HFFc6 (cell line): Measurements from ENCODE around the gene LECT2. TPM values are rescaled to one million over a fixed set of nuclear protein-coding genes. Genes with fewer than 3 reads are reported as not detected.
A peak's percentile ranks its signal among the peaks of the same experiment; 100 is the strongest.

ENCODE experiments used
- DNase-seq: peaks from one replicate; pipeline ENCODE4 v3.0.0-alpha.2; 2018
- H3K27ac Mint-ChIP-seq: 2 replicates; pipeline ENCODE4 v1.8.0; 2020; ENCODE audit warnings: mild to moderate bottlenecking, mixed read lengths
- H3K27me3 Mint-ChIP-seq: 2 replicates; pipeline ENCODE4 v1.8.0; 2021; ENCODE audit warnings: mild to moderate bottlenecking, moderate library complexity, mixed read lengths; ENCODE audit not compliant: insufficient read depth
- H3K36me3 Mint-ChIP-seq: 2 replicates; pipeline ENCODE4 v1.8.0; 2021; ENCODE audit warnings: low read depth, mixed read lengths
- H3K4me1 Mint-ChIP-seq: 2 replicates; pipeline ENCODE4 v1.8.0; 2020; ENCODE audit warnings: low read depth, mixed read lengths
- H3K4me3 Mint-ChIP-seq: 2 replicates; pipeline ENCODE4 v1.8.0; 2020; ENCODE audit warnings: mild to moderate bottlenecking, moderate library complexity, mixed read lengths
- H3K9me3 Mint-ChIP-seq: 2 replicates; pipeline ENCODE4 v1.8.0; 2020; ENCODE audit warnings: mild to moderate bottlenecking, mixed read lengths
- CTCF ChIP-seq: fragments of 200-600 bp; sonication (generic); IDR thresholded peaks from 2 replicates; pipeline ENCODE4 v1.5.0; 2021; ENCODE audit warnings: antibody characterized with exemption, mild to moderate bottlenecking
- total RNA-seq, 6 experiments: library from RNA; stranded (reverse); fragmentation: NEBNext Ultra II Directional; extraction: Animal tissue kit (Norgen Biotek cat#: 25700); gene quantifications; 2 replicates in 1 of 6; 3 replicates in 5 of 6; pipeline ENCODE4 v1.2.3, GENCODE V29; 2021

Gene LECT2
- total RNA-seq, 6 experiments from 2014 or later = not detected

DNA sequence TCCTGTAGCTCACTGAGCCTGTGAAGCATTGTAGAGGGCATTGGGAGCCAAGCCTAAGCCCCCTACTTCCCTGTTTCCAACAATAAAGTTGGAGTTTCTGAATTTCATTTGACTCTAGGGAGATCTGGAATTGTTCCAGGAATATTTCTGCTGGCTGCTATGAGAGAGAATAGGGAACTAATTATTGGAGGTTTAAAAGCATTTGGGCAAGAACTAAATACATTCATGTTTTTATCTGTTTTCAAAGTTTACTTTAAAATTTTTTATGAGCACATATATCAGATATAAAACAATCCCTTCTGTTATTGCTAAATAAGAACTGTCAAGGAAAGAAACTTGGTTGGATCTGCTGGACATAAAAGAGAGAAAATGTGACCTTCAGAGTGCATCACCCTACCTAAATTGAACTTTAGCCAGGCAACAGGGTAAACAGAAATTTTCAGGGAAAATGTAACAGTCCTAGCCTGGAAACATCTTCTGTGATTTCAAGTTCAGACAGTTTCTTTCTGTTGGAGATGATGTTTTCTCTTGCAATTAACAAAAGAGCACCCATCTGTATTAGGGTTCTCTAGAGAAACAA is 19.3 kb upstream of the LECT2 start:
- Mint-ChIP-seq H3K4me1 (peaks cover 16% of the 10 kb centered on the region), H3K36me3 (no peaks in the 10 kb centered on the region), H3K27ac (no peak overlapping the region), H3K9me3 (no peaks in the 10 kb centered on the region), H3K4me3 (no peak overlapping the region), H3K27me3 (peaks cover 4% of the 10 kb centered on the region)
- no peak for TF ChIP-seq CTCF
- DNase-seq = no peak

- Mint-ChIP-seq H3K4me1 (peaks cover 15% of the 10 kb centered on the region), H3K27me3 (peaks cover 4% of the 10 kb centered on the region), H3K36me3 (no peaks in the 10 kb centered on the region), H3K27ac (no peak overlapping the region), H3K4me3 (no peak overlapping the region), H3K9me3 (no peaks in the 10 kb centered on the region)
- DNase-seq = peak; percentile 38
- TF ChIP-seq CTCF = no peak
These were observed 18.7 kb upstream of the LECT2 start for GRCh38 chr5:135973323-135974020.

- Mint-ChIP-seq H3K9me3 (no peaks in the 10 kb centered on the region), H3K4me1 (peaks cover 15% of the 10 kb centered on the region), H3K27ac (no peak overlapping the region), H3K4me3 (no peak overlapping the region), H3K36me3 (no peaks in the 10 kb centered on the region), H3K27me3 (peaks cover 4% of the 10 kb centered on the region)
- no peak for TF ChIP-seq CTCF
- no peak for DNase-seq
These were observed 16.9 kb upstream of the LECT2 start for GRCh38 chr5:135971701-135972100.

GRCh38 chr5:135966790-135967189 is 12.0 kb upstream of the LECT2 start:
- H3K27me3 Mint-ChIP-seq = no peaks in the 10 kb centered on the region
- peaks cover 11% of the 10 kb centered on the region for H3K4me1 Mint-ChIP-seq
- H3K36me3 Mint-ChIP-seq = no peaks in the 10 kb centered on the region
- DNase-seq = no peak
- H3K27ac Mint-ChIP-seq = no peak overlapping the region
- no peak for TF ChIP-seq CTCF
- no peaks in the 10 kb centered on the region for H3K9me3 Mint-ChIP-seq
- H3K4me3 Mint-ChIP-seq = no peak overlapping the region

DNA sequence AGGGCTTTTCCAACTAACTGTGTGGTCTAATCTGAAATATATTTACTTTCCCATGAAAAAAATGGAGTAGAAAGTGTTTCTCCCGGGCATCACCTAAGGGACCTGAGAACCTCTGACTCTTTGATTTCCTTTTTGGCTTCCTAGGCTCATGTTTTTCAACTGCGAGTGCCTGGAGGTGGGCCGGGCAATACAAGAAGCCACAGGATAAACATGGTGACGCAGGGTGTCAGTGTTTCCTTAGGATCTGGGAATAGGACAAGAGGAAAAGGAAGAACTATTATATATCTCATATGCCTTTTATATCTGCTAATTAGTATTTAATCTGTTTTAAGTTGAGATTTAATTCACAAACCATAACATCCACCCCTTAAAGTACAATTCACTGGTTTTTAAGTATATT is 11.4 kb upstream of the LECT2 start:
- no peak for TF ChIP-seq CTCF
- no peak overlapping the region for H3K27ac Mint-ChIP-seq
- H3K36me3 Mint-ChIP-seq = no peaks in the 10 kb centered on the region
- no peak for DNase-seq
- H3K4me1 Mint-ChIP-seq = peaks cover 11% of the 10 kb centered on the region
- no peak overlapping the region for H3K4me3 Mint-ChIP-seq
- no peaks in the 10 kb centered on the region for H3K9me3 Mint-ChIP-seq
- no peaks in the 10 kb centered on the region for H3K27me3 Mint-ChIP-seq
